HepG2 (cell line): ENCODE data around the gene NUP133.

Experiments used
- CEBPB ChIP-seq: IDR thresholded peaks from 2 replicates; pipeline ENCODE4 v1.6.1; 2011; ENCODE audit warnings: low read depth, low read length, improper control_type of control experiment, borderline replicate concordance
- FOXK2 ChIP-seq: fragments of 450-650 bp; IDR thresholded peaks from 2 replicates; pipeline ENCODE4 v1.6.1; 2016
- HNRNPL ChIP-seq: fragments of 200-400 bp; formaldehyde crosslinking; IDR thresholded peaks from 2 replicates; pipeline ENCODE4 v1.6.1; 2017; ENCODE audit warnings: mild to moderate bottlenecking, low read depth, low read length
- NR2C2 ChIP-seq: sonication (generic); formaldehyde crosslinking; IDR thresholded peaks from 2 replicates; pipeline ENCODE4 v1.4.0; 2020; ENCODE audit warnings: missing genetic modification reagents, mild to moderate bottlenecking, moderate library complexity, borderline replicate concordance
- TF ChIP-seq, protein P1 (sequence below): sonication (generic); formaldehyde crosslinking; conservative IDR thresholded peaks from 2 replicates; pipeline ENCODE4 v1.4.0; 2020; ENCODE audit warnings: missing genetic modification reagents
- TF ChIP-seq, protein P2 (sequence below): IDR thresholded peaks from 2 replicates; pipeline ENCODE4 v1.6.1; 2012; ENCODE audit warnings: inconsistent platforms

DNA sequence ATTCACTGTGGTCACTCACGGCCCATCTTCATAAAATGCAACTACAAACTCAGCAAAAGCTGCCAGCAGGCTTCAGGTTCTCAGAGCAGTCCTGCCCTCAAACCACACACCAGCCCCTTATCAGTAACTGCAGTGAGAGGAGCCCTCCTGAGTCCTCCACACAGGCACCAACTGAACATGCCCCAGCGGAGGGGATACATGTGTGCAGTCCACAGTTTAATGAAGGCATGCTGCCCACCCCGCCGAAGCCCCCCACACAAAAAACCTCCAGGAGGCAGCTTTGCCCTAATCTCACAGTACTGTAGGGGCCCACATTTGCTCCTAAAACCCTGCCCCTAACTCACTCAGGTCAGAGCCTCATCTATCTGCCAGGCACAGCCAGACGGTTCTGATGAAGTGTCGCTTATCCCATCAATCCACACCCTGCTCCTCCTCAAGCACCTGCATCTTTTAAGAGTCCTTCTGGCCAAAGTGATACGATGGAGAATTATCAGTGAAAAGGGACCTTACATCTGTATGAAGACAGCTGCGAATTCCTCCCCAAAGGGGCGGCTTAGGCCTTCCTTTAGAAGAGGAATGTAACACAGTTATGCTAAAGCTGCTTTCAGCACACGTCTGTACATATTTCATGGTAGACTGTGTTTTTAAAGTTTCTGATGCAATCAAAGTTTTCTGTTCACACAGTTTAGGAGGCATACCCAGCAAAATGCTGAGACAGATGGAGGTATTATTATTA, 46.9 kb upstream of the NUP133 start:
- TF ChIP-seq, protein P1, sequence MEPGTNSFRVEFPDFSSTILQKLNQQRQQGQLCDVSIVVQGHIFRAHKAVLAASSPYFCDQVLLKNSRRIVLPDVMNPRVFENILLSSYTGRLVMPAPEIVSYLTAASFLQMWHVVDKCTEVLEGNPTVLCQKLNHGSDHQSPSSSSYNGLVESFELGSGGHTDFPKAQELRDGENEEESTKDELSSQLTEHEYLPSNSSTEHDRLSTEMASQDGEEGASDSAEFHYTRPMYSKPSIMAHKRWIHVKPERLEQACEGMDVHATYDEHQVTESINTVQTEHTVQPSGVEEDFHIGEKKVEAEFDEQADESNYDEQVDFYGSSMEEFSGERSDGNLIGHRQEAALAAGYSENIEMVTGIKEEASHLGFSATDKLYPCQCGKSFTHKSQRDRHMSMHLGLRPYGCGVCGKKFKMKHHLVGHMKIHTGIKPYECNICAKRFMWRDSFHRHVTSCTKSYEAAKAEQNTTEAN (CRISPR knock-in tag), result no peak
- TF ChIP-seq CEBPB (no peak), HNRNPL (no peak), NR2C2 (CRISPR knock-in tag) (no peak), FOXK2 (no peak)
- TF ChIP-seq, protein P2, sequence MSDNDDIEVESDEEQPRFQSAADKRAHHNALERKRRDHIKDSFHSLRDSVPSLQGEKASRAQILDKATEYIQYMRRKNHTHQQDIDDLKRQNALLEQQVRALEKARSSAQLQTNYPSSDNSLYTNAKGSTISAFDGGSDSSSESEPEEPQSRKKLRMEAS, result no peak
